HG02973 (cell line): ENCODE results near the gene RNU6-1.

Experiments
- ATAC-seq: cut with Tn5 transposase; IDR thresholded peaks from one replicate; pipeline ENCODE4 v1.9.1; 2021; ENCODE audit warnings: moderate library complexity; ENCODE audit not compliant: unreplicated experiment

Gene RNU6-1

DNA sequence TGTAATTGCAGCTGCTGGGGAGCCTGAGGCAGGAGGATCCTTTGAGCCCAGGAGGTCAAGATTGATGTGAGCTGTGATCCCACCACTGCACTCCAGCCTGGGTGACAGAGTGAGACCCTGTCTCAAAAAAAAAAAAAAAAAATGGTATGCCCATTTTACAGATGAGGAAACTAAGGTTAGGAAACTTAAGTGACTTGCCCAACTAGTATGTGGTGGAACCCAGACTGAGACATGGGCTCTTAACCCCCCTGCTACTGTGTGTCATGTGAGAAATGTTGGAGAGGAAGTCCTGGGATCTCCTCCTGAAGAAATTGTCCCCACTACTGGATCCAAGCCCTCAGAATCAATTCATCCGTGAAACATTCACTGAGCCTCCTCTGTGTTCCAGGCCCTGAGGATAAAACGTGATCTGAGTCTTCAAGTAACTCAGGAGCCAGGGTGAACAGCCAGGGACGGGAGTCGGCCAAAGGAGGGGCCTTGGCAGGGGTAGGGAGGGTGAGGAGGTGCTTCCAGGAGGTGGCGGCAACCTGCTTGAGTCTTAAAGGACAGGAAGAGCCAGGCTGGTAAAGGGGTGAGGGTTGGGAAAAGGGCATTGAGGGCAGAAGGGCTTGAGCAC, 19.6 kb upstream of the RNU6-1 start:
- ATAC-seq: no peak

DNA sequence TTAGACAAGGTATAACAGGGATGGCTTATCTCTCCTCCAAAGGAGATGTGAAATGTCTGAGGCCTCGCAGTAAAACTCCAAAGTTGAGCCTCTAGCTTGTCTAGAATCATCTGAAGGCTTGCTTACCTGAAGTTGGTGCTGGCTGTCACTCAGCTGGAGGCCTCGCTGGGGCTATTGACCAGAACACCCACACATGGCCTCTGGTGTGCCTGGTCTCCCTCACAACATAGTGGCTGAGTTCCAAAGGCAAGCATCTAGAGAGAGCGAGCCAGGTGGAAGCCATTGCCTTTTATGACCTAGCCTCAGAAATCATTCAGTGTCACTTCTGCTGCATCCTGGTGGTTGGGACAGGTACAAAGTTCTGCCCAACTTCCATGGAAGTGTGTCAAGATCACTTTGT, 17.4 kb upstream of the RNU6-1 start:
- no peak for ATAC-seq

DNA sequence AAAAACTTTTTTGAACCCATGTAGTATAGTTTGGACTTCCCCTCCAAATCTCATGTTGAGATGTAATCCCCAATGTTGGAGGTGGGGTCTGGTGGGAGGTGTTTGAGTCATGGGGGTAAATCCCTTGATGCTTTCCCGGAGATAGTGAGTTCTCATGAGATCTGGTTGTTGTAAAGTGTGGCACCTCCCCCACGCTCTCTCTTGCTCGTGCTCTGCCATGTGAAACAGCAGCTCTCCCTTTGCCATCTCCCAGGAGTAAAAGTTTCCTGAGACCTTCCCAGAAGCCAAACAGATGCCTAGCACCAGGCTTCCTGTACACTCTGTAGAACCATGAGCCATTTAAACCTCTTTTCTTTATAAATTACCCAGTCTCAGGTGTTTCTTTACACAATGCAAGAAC, 16.0 kb upstream of the RNU6-1 start:
- no peak for ATAC-seq

DNA sequence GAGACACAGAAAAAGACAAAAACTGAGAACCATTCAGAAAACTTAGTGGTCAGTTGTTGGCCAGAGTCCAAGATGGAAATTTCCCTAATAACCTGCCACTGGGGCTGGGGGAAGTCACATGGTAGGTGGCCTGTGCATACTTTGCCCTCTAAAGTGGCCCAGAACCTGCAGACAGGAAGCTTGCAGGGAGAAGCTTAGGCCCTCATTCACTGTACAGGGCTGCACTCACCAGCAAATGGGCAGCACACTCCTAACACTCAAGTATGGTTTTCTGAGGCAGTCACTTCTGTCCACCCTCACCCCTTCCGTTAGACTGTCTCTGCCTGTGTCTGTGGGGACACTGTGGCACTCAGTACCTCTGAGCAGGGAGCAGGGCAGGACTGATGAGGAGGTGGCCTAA, 14.5 kb upstream of the RNU6-1 start:
- no peak for ATAC-seq

DNA sequence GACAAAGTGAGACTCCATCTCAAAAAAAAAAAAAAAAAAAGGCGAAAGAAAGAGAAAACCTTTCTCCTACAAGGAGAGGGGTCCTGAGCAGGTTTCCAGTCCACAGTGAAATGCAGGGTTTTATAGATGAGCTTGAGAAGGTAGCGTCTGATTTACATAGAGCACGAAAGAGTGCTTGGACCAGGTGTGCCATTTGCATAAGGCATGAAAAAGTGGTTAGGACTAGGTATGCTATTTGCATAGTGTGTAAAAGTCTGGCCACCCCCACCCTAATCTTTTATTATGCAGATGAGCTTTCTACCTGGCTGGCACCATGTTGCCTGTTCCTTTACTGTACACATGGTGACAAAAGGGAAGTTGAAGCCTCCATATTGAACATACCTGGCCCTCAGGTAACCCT, 13.6 kb upstream of the RNU6-1 start:
- ATAC-seq: no peak

DNA sequence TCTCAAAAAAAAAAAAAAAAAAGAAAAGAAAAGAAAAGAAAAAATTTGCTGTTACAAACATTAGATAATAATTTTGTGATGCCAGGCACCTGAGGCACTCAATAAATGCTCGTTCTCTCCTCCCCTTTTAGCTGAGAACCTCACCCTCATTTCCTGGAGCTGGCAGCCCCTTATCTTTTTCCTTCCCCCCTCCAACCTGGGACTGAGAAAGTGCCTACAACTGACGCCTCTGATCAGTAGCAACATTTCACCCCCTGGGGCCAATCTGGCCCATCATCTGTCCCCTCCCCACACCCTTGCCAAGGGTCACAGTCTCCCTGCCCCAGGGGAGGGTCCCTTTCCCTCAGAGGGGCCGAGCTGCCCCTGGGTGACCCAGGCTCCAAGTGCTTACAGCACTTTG, 12.6 kb upstream of the RNU6-1 start:
- no peak for ATAC-seq

DNA sequence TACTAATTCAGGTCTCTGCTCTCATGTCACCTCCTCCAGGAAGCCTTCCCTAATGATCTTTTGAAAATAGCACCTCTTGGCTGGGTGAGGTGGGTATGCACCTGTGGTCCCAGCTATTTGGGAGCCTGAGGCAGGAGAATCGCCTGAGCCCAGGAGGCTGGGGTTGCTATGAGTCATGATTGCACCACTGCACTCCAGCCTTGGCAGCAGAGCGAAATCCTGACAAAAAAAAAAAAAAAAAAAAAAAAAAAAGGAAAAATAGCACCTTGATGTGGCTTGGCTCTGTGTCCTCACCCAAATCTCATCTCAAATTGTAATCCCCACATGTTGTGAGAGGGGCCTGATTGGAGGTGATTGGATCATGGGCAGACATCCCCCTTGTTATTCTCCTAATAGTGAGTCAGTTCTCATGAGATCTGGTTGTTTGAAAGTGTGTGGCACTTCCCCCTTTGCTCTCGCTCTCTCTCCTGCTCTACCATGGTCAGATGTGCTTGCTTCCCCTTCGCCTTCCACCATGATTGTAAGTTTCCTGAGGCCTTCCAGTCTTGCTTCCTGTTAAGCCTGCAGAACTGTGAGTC, 11.2 kb upstream of the RNU6-1 start:
- ATAC-seq: no peak

DNA sequence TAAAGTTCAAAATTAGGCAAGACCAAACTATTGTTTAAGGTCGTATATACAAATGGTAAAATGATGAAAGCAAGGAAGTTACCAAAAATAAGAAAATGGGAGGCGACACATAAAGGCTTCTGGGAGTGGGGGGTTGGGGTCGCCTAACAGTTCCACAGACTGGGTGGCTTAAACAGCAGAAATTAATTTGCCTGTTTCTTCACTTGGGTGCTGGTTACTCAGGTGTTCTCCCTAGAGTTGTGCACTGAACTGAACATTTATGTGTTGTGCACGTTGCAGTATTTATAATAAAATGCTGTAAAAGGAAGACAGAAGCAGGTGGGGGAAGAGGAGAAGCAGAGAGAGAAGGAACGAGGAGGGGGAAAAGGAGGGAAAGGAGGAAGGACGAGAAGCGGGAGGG, 10.5 kb upstream of the RNU6-1 start:
- no peak for ATAC-seq

DNA sequence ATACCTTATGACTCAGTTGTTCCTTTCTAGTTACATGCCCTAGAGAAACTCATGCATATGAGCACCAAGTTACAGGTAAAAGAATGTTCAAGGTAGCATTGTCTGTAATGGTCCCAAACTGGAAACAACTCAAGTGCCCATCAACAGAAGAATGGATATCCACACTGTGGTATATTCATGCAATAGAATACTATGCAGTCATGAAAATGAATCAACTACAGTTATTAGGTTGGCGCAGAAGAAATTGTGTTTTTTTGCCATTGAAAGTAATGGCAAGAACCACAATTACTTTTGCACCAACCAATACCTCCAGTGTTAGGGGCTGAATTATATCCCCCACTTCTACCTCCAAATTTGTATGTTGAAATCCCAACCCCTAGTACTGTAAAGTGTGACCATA, 9.7 kb upstream of the RNU6-1 start:
- ATAC-seq: no peak

DNA sequence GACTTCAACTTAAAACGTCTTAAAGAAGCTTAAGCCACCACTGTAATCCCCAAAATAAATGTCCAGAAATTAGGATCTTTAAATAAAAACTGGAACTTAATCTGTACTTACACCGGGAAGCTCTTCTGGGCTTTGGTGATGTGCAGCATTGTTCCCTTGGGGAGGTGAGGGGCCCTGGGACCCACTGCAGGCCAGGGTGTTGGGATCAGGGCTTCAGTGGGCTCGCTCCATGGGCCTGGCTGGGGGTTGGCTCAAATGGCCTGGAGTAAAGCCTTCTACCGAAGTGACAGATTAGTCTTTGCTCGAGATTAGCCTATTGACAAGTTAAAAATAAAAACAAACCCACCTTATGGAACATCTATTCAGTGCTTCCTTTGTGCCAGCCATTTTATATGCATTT, 6.1 kb upstream of the RNU6-1 start:
- ATAC-seq: no peak

DNA sequence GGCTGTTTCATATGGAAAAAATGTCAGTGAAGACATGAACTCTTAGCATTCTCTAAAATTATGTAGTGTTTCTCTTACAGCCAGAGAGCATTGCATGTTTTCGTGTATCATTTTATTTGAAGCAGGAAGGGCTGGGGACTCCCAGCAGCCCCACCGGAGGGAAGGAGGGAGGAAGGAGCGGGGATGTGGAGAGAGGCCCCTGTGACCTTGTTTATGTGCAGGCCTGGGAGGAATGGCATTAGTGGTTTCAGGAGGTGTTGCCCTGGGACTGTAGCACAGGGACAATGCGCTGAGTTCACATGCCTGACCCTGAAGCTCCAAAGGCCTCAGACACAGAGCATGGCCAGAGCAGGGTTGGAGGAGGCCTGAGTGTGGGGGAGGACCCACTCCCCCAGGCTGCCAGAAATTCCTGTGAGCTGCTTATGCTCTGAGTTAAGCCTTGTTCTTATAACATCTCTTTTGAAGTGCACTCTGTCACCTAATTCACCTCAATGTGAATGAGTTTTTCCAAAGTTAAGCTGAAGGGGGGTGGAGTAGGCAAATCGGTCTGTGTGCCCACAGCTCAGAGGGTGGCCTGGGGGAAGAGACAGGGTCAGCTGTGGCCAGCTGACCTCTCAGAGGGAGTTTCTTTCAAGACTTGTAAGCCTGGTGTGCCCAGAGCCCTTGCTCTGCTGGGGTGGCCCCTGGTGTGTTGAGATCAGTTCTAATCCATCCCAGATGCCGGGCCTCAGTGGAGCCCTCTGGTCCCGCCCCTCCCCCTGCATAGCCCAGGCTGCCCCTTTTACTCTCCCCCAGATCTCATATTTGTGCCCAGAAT, 3.9 kb upstream of the RNU6-1 start:
- ATAC-seq: no peak

DNA sequence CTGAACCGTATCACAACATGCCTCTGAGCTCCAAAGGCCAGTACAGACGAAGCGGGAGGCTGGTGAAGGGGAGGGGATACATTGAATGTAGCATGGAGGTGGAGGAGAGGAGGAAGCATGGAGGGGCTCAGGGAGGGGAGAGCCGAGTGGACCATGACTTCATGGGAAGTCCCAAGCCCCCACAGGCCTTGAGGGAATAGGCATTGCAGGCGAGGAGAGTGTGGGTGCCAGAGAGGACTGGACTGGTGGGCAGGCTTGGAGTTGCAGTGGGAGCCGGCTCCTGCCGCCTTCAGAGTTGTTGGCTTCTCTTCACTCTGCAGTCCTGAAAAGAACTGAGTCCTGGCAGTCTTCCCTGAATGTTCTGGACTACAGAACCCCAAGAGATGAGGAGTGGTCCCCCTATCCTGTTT, 3.3 kb upstream of the RNU6-1 start:
- ATAC-seq: no peak

DNA sequence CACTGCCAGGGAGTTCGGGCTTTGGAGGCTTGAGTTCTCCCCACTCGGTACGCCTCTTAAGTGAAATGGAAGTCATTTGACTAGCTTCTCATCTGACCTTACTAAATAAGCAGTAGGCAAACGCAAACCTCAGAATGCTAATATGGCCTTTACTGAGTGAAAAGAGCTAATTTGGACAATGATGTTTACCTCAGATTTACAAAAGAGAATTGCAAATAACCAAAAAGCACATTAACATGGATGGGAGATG, 1.6 kb upstream of the RNU6-1 start:
- no peak for ATAC-seq

DNA sequence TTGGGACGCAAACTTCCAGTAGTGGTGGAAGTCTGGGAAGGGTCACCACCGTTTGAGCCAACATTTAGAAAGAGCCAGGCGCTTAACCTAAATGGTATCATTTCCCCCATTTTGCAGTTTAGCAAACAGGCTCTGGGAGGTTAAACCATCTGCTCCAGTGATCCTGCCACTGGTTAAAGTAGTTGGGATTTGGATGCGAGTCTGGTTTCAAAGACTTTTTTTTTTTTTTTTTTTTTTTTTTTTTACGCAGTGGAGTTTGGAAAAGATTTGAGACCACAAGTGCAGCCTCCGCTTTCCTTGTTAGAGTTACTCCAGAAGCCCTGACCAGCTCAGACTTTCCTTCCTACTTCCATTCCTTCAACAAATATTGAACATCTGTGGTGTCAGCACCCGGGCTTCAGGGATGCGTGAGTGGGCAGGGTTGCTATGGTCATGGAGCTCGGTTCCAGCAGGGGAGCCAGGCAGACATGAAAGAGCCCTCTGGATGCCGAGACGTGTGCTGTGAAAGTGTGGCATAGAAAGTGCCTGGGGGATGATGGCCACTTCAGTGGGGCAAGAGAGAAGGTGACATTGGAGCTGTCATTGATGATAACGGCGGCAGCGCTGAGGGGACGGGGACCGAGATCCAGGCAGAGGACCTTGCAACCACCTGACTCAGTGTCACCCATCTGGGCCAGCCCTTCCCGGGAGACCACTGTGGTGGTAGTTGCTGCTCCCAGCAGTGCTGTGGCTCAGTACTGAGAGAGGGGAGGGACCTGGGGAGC, 1.1 kb upstream of the RNU6-1 start:
- ATAC-seq: no peak

DNA sequence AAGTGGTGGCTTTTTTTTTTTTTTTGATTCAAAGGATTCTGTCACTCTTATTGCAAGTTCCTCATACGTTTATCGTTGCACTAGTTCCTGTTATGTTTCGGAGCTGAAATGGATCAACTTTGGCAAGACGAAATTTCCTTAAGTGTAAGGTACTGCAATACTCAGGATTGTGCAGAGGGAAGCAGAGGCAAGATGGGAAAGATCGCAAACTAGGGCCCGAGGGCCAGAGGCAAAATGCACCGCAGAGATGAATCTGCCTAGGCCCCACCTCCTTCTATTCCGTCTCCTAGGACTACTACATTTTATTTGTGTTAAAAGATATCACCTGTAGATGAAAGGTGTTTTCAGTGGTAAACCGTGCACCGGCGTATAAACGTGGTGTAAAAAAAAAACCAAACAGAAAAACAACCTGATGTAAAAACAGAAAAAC, 331 bp downstream of the RNU6-1 start:
- ATAC-seq: no peak

DNA sequence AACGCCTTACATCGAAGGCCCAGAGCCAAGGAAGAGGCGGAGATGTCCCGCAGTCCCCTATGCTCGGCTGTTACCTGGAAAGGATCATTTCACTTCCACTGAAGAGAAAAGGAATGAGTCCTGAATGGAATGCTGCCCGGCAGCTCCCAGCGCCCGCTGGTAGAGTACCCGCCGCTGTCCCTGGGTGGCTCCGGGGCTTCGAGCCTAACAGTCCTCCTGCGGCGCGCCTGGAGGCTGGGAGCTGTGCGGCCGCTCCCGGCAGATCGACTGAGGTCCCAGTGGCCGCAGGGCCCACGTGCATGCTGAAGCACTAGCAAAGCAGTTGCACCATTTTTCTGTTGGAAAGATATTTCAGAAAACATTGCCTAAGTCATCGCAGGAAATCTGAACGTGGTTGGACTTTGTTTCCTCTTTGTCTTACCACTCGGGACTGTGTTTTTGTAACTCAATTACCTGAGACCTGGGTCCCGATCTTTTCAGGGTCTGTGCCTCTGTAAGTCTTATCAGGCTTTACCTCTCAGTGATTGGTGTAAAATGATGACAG, 984 bp downstream of the RNU6-1 start:
- no peak for ATAC-seq

DNA sequence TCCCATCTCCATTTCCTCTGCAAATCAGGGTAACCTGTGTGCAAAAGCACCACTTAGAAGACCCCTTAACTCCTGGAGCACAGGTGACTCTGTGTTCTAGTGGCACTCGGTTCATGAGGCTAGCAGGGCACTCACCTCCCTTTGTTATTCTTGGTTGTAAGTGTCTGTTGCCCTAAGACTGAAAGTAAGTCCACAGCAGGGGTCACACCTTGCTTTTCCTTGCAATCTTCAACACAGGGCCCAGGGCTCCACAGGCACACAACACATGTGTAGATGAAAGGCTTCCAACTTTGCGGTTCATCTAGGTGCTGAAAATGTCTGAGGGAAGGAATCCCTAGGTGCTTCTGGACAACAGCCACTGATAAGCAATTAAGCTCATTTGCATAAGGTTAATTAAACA, 2.9 kb downstream of the RNU6-1 start:
- ATAC-seq: no peak

DNA sequence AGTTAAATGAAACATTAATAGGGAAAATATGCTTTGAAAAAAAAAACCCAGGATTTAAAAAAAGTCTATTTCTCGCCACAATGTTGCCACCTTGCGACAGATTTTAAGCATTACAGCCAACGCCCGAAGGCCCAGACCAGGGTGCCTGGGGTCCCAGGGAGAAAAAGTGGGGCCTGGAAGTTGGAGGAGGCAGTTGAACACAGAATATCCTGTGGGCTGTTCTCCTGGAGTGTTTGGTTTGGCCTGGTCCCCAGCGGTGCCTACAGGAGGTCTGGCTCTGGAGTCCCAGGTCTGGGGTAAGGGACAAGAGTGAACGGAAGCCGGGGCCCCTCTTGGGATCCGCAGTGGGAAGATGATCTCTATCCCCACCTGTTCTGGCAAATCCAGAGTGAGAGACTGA, 3.4 kb downstream of the RNU6-1 start:
- no peak for ATAC-seq

DNA sequence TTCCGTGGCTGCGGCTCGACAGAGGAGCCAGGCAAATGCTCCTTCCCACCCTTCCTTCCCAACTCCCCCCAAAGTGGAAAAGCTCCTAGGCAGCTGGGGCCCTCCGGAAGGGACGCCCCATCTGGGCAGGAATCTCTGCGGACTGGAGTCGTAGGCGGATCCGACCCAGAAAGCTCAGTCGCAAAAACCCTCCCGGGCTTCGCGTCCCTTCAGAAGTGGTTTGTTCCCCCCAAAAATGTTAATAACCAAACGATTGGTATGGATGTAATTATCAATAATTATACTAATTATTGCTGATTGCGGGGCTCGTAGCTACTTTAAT, 3.8 kb downstream of the RNU6-1 start:
- no peak for ATAC-seq

DNA sequence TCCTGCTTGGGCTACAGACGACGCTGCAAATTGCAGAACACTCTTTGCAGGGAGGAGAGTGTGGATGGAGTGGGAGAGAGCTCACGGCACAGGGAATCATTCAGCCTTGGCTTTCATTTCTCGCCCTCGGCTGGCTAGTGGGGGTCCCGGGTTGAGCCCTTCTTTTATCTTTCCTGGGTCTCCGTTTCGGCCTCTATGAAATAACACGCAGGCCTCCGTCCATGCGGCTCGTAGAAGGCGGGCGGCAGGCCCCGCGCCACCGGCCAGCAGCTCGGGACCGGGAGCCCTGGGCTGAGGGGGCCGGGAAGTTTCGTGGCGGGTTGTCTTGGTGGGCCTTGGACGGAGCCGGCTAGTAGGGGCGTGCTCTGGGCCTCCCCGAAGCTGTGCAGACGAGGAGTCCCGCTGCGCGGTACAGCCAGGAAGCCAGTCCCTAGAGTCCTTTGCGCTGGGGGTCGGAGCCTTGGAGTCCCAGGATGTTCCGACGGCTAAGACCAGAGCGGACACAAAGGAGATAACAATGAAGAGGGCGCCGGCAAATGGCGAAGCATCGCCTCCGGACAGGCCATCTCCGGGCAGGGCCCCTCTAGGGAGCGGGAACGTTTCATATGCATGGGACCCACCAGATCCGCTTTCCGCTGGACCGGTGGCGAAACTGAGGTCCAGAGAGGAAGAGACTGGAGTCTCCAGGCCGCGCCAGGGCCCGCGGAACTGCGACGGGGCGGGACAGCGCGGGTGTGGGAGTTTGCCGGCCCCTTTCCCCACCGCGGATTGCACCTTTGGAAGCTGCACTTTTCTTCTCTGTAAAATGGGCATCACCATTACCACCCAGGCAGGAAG, 4.3 kb downstream of the RNU6-1 start:
- no peak for ATAC-seq
